Measurements from ENCODE around the gene GART.

The GART gene

DNA sequence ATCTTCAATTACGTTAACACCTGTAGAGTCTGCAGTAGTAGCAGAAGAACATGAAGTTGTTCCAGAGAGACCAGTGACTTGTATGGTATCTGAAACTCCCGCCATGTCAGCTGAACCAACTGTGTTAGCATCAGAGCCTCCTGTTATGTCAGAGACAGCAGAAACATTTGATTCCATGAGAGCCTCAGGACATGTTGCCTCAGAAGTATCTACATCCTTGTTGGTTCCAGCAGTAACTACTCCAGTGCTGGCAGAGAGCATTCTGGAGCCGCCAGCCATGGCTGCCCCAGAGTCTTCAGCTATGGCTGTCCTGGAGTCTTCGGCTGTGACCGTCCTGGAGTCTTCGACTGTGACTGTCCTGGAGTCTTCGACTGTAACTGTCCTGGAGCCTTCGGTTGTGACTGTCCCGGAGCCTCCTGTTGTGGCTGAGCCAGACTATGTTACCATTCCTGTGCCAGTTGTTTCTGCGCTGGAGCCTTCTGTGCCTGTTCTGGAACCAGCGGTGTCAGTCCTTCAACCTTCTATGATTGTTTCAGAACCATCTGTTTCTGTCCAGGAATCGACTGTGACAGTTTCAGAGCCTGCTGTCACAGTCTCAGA, 11.2 kb upstream of the GART start:
- no peak for DNase-seq

- DNase-seq, result no peak
Observed at GRCh38 chr21:33552093-33552998, 10.4 kb upstream of the GART start.

DNA sequence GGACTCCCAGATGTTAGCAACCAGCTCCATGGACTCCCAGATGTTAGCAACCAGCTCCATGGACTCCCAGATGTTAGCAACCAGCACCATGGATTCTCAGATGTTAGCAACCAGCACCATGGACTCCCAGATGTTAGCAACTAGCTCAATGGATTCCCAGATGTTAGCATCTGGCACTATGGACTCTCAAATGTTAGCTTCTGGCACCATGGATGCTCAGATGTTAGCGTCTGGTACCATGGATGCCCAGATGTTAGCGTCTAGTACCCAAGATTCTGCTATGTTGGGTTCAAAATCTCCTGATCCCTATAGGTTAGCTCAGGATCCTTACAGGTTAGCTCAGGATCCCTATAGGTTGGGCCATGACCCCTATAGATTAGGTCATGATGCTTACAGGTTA, 9.7 kb upstream of the GART start:
- DNase-seq, result no peak

DNA sequence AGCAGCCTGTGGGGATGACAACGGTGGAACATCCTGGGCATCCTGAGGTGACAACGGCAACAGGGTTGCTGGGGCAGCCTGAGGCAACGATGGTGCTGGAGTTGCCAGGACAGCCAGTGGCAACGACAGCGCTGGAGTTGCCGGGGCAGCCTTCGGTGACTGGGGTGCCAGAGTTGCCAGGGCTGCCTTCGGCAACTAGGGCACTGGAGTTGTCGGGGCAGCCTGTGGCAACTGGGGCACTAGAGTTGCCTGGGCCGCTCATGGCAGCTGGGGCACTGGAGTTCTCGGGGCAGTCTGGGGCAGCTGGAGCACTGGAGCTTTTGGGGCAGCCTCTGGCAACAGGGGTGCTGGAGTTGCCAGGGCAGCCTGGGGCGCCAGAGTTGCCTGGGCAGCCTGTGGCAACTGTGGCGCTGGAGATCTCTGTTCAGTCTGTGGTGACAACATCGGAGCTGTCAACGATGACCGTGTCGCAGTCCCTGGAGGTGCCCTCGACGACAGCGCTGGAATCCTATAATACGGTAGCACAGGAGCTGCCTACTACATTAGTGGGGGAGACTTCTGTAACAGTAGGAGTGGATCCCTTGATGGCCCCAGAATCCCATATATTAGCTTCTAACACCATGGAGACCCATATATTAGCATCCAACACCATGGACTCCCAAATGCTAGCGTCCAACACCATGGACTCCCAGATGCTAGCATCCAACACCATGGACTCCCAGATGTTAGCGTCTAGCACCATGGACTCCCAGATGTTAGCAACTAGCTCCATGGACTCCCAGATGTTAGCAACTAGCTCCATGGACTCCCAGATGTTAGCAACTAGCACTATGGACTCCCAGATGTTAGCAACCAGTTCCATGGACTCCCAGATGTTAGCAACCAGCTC, 9.1 kb upstream of the GART start:
- DNase-seq, result no peak

GRCh38 chr21:33549848-33550771, 8.2 kb upstream of the GART start:
- no peak for DNase-seq

DNA sequence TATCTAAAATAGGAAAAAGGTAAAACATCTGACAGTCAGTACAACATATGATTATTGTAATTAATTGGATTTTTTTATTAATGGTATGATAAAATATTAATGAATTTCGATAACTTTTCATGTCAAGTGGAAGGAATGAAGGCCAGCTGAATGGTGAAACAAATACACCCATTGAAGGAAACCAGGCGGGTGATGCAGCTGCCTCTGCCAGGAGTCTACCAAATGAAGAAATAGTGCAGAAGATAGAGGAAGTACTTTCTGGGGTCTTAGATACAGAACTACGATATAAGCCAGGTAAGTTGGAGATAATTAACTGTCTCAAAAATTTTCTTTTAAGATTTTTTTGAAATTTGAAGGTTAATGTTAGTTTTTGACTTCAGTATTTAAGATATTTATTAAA, 4.2 kb upstream of the GART start:
- no peak for DNase-seq

DNA sequence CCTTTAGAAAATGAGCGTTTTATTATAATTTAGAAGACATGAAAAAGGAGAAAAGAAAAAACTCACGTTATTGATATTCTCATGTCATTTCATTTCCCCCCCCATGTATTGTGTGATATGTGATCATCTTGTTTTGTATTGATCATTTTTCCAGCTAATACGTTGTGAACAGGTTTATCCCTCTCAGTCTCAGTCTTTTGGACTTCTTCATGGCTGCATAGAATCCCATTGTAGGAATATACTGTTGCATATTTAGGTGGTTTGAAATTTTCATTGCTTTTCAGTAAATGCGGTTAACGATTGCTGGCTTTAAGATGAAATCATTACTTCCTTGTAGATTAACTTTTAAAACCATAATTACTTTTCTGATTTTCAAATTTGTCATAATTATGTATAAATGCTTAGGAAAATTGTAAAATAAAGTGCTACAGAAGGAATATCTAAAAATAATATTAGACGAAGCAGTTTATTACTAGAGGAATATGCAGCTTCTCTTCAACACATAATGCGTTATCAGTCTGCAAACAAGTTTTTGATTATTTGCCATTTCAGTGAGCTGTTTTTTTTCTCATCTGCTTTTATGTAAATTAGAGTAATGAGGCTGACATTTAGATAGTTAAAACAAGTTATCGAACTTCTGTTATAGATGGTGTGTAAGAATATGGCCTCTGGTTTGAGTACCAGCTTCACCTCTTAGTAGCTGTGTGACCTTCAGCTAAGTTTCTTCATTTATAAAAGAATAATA, 2.7 kb upstream of the GART start:
- DNase-seq, result no peak

- DNase-seq, result peak; percentile 40
Observed at GRCh38 chr21:33543505-33544129, 1.7 kb upstream of the GART start.

DNA sequence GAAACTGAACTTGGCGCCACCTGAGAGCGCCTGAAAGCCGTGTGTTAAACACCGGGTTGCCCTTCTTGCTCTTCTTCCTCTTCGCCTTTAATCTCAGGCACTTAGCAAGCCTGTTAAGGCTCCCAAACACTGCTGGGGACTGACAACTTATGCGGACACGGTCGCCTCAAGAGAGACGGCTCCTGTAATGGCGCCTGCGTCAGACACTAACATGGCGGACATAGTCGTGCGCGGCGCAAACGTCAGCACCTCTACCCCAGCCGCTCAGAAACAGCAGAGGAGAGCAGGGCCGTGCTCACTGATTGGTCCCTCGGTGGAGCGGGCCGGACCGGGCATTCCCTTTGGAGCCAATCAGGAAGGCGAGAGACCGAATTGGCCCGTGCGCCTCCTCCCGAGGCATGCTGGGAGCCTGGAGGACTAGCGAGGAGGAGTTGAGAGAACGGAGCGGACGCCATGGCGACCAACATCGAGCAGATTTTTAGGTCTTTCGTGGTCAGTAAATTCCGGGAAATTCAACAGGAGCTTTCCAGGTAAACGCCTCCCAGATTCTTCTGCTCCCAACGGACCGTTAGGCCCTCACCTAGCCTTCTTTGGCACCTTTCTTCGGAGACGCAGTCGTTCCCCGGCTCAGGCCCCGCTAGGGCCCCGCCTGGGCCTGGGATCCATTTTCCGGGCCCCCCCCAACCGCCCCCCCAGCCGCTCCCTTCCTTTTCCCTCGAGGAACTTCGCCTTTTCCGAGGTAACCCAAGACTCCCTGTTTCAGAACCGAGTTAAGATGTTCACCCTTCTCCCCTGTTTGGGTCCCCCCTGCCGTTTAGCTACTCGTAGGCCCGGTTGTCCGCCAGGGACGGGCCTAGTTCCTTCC, 955 bp upstream of the GART start, which contains the start of gene SON:
Gene SON (plus strand): TSS at position 399 of the 865 bp plus-strand sequence. CDS start 55 bp downstream, at position 454.
- DNase-seq, result peak; percentile 96

DNA sequence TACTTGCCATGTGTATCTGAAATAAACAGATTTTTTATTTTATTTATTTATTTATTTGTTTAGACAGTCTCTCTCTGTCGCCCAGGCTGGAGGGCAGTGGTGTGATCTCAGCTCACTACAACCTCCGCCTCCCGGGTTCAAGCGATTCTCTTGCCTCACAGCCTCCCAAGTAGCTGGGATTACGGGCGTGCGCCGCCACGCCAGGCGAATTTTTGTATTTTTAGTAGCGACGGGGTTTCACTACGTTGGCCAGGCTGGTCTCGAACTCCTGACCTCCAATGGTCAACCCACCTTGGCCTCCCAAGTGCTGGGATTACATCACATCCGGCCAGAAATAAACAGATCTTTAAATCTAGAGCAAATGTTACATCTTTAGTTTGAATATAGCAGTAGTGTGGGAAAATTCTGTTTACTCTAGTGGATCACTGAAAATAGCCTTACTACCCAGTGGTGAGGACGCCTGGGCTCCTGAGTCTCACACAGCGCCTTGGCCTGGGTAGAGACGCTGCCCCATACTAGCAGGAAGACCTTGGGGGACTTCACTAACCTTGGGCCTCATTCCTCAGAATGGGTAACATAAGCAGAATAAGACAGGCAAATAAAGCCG, 709 bp downstream of the GART start:
- no peak for DNase-seq

DNA sequence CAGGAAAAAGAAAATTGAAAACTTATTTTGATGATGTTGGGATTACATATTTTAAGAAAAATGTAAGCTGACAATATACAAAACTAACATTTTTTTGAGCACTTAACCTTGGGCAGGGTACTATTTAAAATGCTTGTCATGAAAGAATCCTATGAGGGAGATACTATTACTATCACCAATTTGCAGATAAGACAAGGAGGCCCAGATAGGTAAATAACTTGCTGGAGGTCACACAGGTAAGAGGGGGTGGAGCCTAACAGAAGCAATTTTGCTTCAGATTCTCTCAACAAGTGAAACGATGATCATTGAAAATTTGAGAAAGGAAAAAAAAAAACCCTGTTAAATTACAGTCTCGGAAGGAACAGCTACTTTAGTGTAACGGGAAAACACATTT, 1.2 kb downstream of the GART start:
- DNase-seq, result no peak

GRCh38 chr21:33539616-33540015, 2.3 kb downstream of the GART start:
- no peak for DNase-seq

GRCh38 chr21:33537212-33537611, 4.7 kb downstream of the GART start:
- DNase-seq, result no peak

DNA sequence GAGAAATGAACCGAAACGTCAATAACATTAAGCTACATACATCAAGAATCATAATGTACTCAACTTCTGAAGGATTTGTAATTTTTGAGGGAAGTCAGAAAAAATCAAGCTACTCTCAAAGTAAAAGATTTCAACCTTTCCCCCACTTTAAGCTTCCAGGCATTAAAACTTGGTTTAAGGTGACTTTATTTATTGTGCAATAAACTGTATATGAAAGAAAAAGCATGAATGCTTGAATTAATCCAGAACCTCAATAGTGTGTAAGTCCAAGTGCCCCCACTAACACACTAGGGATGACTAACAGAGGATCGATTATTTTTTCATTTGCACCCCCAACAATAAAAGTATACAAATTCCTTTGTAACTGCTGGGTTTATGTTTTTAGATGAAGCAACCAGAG, 10.9 kb downstream of the GART start:
- no peak for DNase-seq

GRCh38 chr21:33522953-33523349, 19.0 kb downstream of the GART start:
- DNase-seq, result no peak

DNA sequence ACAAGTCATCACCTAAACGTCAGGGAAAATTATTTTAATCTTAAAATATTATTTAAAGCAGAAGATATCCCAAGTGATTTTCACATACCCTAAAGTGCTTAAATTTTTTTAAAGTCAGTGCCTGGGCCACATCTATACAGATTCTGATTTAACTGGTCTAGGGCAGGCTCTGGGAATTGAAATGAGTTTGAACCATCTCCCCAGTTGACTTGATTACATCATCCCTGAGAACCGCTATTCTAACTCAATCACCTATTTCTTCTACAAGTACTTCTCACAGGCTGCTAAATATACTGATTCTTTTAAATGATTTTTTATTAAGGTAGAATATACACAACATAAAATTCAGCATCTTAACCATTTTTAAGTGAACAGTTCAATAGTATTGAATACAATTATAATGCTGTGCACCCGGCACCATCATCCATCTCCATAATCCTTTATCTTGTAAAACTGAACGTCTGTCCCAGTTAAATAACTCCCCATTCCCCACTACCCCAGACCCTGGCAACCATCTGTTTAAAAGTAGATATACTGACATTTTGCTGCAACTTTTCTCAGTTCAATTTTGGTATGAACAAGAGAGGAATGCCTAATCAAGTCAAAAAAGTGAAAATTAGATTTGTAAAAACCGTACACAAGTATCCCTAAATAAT, 19.5 kb downstream of the GART start:
- no peak for DNase-seq

GRCh38 chr21:33518899-33519298, 23.0 kb downstream of the GART start:
- no peak for DNase-seq

DNA sequence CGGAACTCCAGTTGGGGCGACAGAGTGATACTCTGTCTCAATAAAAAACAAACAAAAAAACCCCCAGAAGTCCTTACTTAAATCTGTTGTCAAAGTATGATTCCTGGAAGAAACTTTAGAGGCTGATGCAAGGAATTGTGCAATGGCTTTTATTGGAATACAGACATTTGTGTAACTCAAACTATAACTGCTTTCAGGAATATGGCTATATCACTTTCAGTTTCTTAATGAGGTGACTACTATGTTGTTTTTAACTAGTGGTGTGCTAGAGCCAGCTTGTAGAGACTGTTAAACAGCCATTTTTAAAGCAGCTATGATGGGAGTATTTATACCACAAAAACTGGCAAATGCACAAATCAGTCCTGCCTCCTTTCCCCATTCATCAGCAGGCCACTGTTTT, 27.7 kb downstream of the GART start:
- no peak for DNase-seq

DNA sequence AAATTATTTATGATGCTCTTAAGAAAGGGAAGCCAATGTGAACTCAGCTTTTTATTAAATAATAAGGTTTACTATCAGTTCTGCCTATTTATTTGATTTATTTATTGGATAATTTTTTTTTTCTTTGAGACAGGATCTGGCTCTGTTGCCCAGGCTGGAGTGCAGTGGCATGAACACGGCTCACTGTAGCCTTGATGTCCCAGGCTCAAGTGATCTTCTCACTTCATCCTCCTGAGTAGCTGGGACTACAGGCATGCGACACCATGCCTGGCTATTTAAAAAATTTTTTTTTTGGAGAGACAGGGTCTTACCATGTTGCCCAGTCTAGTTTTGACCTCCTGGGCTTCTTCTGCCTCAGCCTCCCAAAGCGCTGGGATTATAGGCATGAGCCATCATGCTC, 29.4 kb downstream of the GART start:
- DNase-seq, result no peak
